Sigmoid colon (tissue), 4 donors: ENCODE results near the gene ANGPT4.

ENCODE experiments used
- EP300 ChIP-seq, 4 donors: sonication (generic); formaldehyde crosslinking; IDR thresholded peaks; one replicate each; pipeline ENCODE4 v1.6.1; 2017; ENCODE audit warnings: antibody characterized with exemption in 4 of 4
- POLR2A ChIP-seq, 2 donors: fragments of 450-650 bp; IDR thresholded peaks; one replicate each; pipeline ENCODE4 v1.6.1; 2016; ENCODE audit warnings: antibody characterized with exemption in 2 of 2, mild to moderate bottlenecking in 2 of 2, moderate library complexity in 2 of 2
- POLR2AphosphoS5 ChIP-seq, 4 donors: sonication (generic); formaldehyde crosslinking; IDR thresholded peaks; one replicate each; pipeline ENCODE4 v1.6.1; 2017; ENCODE audit warnings: antibody characterized with exemption in 4 of 4
- TF ChIP-seq, protein P1 (sequence below), 4 experiments: fragments of 450-650 bp in 3 of 4; fragments of 200-600 bp in 1 of 4; IDR thresholded peaks; one replicate each; pipeline ENCODE4 v1.5.1; 2016 to 2019; ENCODE audit warnings: antibody characterized with exemption in 4 of 4, mild to moderate bottlenecking in 3 of 4, moderate library complexity in 2 of 4

DNA sequence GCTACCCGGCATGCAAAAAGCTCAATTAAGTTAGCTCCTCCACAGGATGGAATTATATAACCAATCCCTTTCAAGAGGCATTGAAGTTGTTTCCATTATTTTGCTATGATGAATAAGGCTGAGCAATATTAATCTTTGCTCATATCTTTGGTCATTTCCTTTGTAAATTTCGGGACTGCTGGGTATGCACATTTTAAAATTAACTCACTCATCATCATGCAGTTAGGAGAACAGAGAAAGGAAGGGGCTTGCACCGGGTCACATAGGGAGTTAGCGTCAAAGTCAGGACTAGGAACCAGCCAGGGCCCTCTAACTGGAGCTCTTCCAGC is 83.0 kb downstream of the ANGPT4 start:
- TF ChIP-seq, protein P1, sequence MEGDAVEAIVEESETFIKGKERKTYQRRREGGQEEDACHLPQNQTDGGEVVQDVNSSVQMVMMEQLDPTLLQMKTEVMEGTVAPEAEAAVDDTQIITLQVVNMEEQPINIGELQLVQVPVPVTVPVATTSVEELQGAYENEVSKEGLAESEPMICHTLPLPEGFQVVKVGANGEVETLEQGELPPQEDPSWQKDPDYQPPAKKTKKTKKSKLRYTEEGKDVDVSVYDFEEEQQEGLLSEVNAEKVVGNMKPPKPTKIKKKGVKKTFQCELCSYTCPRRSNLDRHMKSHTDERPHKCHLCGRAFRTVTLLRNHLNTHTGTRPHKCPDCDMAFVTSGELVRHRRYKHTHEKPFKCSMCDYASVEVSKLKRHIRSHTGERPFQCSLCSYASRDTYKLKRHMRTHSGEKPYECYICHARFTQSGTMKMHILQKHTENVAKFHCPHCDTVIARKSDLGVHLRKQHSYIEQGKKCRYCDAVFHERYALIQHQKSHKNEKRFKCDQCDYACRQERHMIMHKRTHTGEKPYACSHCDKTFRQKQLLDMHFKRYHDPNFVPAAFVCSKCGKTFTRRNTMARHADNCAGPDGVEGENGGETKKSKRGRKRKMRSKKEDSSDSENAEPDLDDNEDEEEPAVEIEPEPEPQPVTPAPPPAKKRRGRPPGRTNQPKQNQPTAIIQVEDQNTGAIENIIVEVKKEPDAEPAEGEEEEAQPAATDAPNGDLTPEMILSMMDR (IDR thresholded peaks at IDR 0.05): peak in 1 of 4 experiments; percentile 10
- no peak for TF ChIP-seq EP300 (IDR thresholded peaks at IDR 0.05)
- TF ChIP-seq POLR2AphosphoS5 (IDR thresholded peaks at IDR 0.05): no peak
- TF ChIP-seq POLR2A (IDR thresholded peaks at IDR 0.05): no peak
